Mesothelial cell of epicardium (in vitro differentiated cells): ENCODE data around the gene LRRC37A3. TPM values are rescaled to one million over a fixed set of nuclear protein-coding genes. Genes with fewer than 3 reads are reported as not detected.
A peak's percentile ranks its signal among the peaks of the same experiment; 100 is the strongest.

Experiments
- DNase-seq, 2 experiments: peaks; one replicate each; pipeline ENCODE4 v3.0.0; 2021; ENCODE audit warnings: low spot score in 2 of 2; ENCODE audit not compliant: unreplicated experiment in 2 of 2
- H3K27ac Mint-ChIP-seq: 2 replicates; pipeline ENCODE4 v1.8.0; 2021; ENCODE audit warnings: mixed read lengths
- H3K27me3 Mint-ChIP-seq: 2 replicates; pipeline ENCODE4 v1.8.0; 2021; ENCODE audit warnings: low read depth, mixed read lengths
- H3K36me3 Mint-ChIP-seq: 2 replicates; pipeline ENCODE4 v1.8.0; 2021; ENCODE audit warnings: mixed read lengths
- H3K4me1 Mint-ChIP-seq: 2 replicates; pipeline ENCODE4 v1.8.0; 2021; ENCODE audit warnings: mixed read lengths
- H3K4me3 Mint-ChIP-seq: 2 replicates; pipeline ENCODE4 v1.8.0; 2021; ENCODE audit warnings: mild to moderate bottlenecking, moderate library complexity, mixed read lengths
- H3K9me3 Mint-ChIP-seq: 2 replicates; pipeline ENCODE4 v1.8.0; 2021; ENCODE audit warnings: mixed read lengths
- total RNA-seq: library from RNA; stranded (reverse); gene quantifications from 3 replicates; pipeline ENCODE4 v1.2.1, GENCODE V29; 2021
- TF ChIP-seq, protein P1 (sequence below): fragments of 200-600 bp; sonication (generic); IDR thresholded peaks from one replicate; pipeline ENCODE4 v1.5.0; 2021; ENCODE audit warnings: antibody characterized with exemption; ENCODE audit not compliant: unreplicated experiment

LRRC37A3 gene
- total RNA-seq, 1 donor from 2014 or later = 34.7 TPM

DNA sequence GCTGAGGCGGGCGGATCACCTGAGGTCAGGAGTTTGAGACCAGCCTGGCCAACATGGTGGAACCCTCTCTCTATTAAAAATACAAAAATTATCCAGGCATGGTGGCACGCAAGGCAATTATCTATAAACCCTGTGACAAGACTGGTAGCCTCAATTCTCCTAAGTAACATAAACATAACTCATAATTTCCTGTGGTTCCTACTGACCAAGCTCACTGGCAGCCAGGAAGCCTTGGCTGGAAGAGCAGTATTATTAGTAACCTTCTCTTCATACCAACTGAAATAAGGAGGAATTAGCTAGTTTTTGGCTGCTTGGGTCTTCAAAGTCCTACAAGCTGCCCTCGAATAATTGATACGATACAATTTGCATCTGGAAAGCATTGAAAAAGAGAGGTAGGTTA, 31.6 kb upstream of the LRRC37A3 start:
- Mint-ChIP-seq H3K27me3 (no peaks in the 10 kb centered on the region), H3K4me3 (no peak overlapping the region), H3K4me1 (no peaks in the 10 kb centered on the region), H3K27ac (no peak overlapping the region), H3K9me3 (no peaks in the 10 kb centered on the region), H3K36me3 (no peaks in the 10 kb centered on the region)
- DNase-seq = no peak
- TF ChIP-seq, protein P1, sequence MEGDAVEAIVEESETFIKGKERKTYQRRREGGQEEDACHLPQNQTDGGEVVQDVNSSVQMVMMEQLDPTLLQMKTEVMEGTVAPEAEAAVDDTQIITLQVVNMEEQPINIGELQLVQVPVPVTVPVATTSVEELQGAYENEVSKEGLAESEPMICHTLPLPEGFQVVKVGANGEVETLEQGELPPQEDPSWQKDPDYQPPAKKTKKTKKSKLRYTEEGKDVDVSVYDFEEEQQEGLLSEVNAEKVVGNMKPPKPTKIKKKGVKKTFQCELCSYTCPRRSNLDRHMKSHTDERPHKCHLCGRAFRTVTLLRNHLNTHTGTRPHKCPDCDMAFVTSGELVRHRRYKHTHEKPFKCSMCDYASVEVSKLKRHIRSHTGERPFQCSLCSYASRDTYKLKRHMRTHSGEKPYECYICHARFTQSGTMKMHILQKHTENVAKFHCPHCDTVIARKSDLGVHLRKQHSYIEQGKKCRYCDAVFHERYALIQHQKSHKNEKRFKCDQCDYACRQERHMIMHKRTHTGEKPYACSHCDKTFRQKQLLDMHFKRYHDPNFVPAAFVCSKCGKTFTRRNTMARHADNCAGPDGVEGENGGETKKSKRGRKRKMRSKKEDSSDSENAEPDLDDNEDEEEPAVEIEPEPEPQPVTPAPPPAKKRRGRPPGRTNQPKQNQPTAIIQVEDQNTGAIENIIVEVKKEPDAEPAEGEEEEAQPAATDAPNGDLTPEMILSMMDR = no peak

DNA sequence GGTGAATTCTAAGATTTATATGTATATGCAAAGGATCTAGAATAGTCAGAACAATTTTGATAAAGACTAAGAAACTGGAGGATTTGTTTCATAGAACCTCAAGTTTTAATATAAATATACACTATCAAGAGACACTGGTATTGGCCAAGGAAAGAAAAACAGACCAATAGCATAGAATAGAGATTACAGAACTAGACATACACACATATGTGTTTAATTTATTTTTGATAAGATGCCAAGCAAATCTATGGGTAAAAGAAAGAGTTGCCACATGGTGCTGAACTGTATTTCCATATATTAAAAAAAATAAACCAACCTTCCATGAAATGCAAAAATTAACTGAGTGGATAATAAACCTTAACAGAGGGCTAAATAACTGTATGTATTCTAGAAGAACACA, 27.9 kb upstream of the LRRC37A3 start:
- Mint-ChIP-seq H3K27ac (no peak overlapping the region), H3K9me3 (no peaks in the 10 kb centered on the region), H3K27me3 (no peaks in the 10 kb centered on the region), H3K4me1 (no peaks in the 10 kb centered on the region), H3K36me3 (no peaks in the 10 kb centered on the region), H3K4me3 (no peak overlapping the region)
- no peak for DNase-seq
- TF ChIP-seq, protein P1 = no peak

DNA sequence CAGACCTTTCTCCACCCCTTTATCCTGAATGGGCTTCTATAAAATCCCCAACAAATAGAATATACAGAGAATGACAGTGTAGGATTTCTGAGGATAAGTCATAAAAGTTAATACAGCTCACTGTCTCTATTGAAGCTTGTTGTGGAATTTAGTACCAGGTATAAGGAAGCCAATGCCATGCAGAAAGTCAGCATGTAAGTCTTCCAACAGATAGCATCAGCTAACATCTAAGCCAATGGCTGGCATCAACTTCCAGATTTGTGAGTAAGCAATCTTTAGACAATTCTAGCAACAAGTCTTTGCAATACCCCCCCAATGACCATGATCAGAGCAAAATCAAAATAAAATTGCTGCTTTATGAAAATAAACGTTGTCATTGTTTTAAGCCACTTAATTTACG, 22.5 kb upstream of the LRRC37A3 start:
- H3K27ac Mint-ChIP-seq = no peak overlapping the region
- TF ChIP-seq, protein P1 = no peak

DNA sequence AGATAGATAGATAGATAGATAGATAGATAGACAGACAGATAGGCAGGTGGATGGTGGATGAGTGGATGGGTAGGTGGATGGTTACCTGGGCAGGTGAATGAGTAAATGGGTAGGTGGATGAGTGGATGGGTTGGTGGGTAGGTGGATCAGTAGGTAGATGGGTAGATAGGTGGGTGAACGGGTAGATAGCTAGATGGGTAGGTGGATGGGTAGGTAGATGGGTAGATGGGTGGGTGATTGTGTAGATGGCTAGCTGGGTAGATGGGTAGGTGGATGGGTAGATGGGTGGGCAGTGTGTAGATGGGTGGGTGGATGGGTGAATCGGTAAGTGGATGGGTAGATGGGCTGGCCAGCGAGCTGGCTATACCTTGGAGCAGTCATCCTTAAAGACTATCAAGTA, 21.8 kb upstream of the LRRC37A3 start:
- Mint-ChIP-seq H3K4me3 (no peak overlapping the region), H3K36me3 (no peaks in the 10 kb centered on the region), H3K27ac (no peak overlapping the region), H3K9me3 (no peaks in the 10 kb centered on the region), H3K27me3 (no peaks in the 10 kb centered on the region), H3K4me1 (peaks cover 3% of the 10 kb centered on the region)
- no peak for DNase-seq
- TF ChIP-seq, protein P1 = no peak

More for the DNA sequence above, 22.5 kb upstream of the LRRC37A3 start:
- Mint-ChIP-seq H3K4me3 (no peak overlapping the region), H3K4me1 (peaks cover 3% of the 10 kb centered on the region), H3K27me3 (no peaks in the 10 kb centered on the region), H3K36me3 (no peaks in the 10 kb centered on the region), H3K9me3 (no peaks in the 10 kb centered on the region)
- no peak for DNase-seq

DNA sequence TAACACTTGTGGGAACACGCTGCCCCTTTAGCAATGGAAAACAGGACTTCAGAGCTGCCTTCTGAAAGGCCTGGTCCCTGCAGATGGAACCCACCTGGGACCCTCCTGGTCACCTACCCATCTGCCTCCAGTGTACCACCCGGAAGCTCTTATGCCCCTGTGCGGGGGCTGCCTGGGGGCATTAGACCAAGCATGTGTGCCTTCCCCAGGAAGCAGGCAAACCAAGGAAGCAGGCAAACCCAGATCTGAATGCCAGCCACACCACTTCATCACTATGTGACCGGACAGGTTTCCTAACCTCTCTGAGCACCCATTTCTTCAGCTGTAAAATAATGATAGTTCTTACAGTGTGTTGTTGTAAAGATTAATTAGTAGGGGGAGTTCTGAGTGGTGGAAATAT, 20.8 kb upstream of the LRRC37A3 start:
- Mint-ChIP-seq H3K27me3 (no peaks in the 10 kb centered on the region), H3K9me3 (no peaks in the 10 kb centered on the region), H3K4me1 (peaks cover 3% of the 10 kb centered on the region), H3K27ac (no peak overlapping the region), H3K36me3 (no peaks in the 10 kb centered on the region), H3K4me3 (no peak overlapping the region)
- TF ChIP-seq, protein P1 = no peak
- DNase-seq = no peak

DNA sequence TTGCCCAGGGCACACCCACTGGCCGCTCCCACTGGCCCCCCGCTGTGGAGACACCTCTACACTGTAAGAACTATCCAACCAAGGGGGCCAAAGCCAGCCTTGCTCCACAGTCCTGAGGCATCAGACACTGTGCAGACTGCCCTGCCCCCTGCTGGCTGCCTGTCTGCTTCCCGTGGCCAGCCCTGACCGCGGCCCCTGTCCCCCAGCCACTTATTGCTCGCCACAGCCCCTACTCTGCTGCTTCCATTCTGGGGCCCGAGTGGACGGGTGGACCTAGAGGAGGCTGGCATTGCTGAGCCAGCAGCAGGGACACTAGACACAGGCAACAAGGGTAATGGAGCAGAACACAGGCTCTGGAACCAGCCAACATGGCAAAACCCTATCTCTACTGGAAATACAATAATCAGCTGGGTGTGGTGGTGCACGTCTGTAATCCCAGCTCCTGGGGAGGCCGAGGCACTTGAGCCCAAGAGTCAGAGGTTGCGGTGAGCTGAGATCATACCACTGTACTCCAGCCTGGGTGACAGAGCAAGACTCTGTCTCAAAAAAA, 19.7 kb upstream of the LRRC37A3 start:
- H3K9me3 Mint-ChIP-seq = no peaks in the 10 kb centered on the region
- no peaks in the 10 kb centered on the region for H3K27me3 Mint-ChIP-seq
- no peak overlapping the region for H3K27ac Mint-ChIP-seq
- H3K4me1 Mint-ChIP-seq = peaks cover 3% of the 10 kb centered on the region
- H3K4me3 Mint-ChIP-seq = no peak overlapping the region
- no peaks in the 10 kb centered on the region for H3K36me3 Mint-ChIP-seq
- DNase-seq = no peak
- TF ChIP-seq, protein P1 = peak; percentile 21
